HepG2 (cell line): ENCODE results near the gene ATP6V0D1. TPM values are rescaled to one million over a fixed set of nuclear protein-coding genes. Genes with fewer than 3 reads are reported as not detected.

Experiments used
- FOXO1 ChIP-seq: sonication (generic); formaldehyde crosslinking; IDR thresholded peaks from 2 replicates; pipeline ENCODE4 v1.4.0; 2020; ENCODE audit warnings: missing genetic modification reagents
- HDAC1 ChIP-seq: sonication (generic); formaldehyde crosslinking; IDR thresholded peaks from 2 replicates; pipeline ENCODE4 v1.5.1; 2020; ENCODE audit warnings: mild to moderate bottlenecking, missing genetic modification reagents
- HOXA3 ChIP-seq: sonication (generic); formaldehyde crosslinking; IDR thresholded peaks from 2 replicates; pipeline ENCODE4 v1.5.0; 2020; ENCODE audit warnings: missing genetic modification reagents
- MED1 ChIP-seq: sonication (generic); formaldehyde crosslinking; IDR thresholded peaks from 2 replicates; pipeline ENCODE4 v1.4.0; 2020; ENCODE audit warnings: missing genetic modification reagents
- NR2F2 ChIP-seq: IDR thresholded peaks from 2 replicates; pipeline ENCODE4 v1.6.1; 2012; ENCODE audit warnings: low read depth, inconsistent platforms, borderline replicate concordance
- ONECUT2 ChIP-seq: sonication (generic); formaldehyde crosslinking; IDR thresholded peaks from 2 replicates; pipeline ENCODE4 v1.4.0; 2020; ENCODE audit warnings: missing genetic modification reagents
- POLR2AphosphoS5 ChIP-seq: IDR thresholded peaks from 2 replicates; pipeline ENCODE4 v1.6.1; 2012; ENCODE audit warnings: low read depth, low read length
- SOX13 ChIP-seq, 3 experiments: fragments of 450-650 bp in 1 of 3; sonication (generic) in 1 of 3; formaldehyde crosslinking in 1 of 3; IDR thresholded peaks in 2 of 3; conservative IDR thresholded peaks in 1 of 3; 2 replicates each; pipeline versions ENCODE4 v1.5.0 to v1.6.1; 2016 to 2020; ENCODE audit warnings: antibody characterized with exemption in 1 of 3, mild to moderate bottlenecking in 1 of 3, missing compliant biosample characterization in 1 of 3, missing genetic modification reagents in 1 of 3, moderate library complexity in 1 of 3
- THRA ChIP-seq: sonication (generic); formaldehyde crosslinking; IDR thresholded peaks from 2 replicates; pipeline ENCODE4 v1.4.0; 2020; ENCODE audit warnings: missing genetic modification reagents, borderline replicate concordance
- TMF1 ChIP-seq: sonication (generic); formaldehyde crosslinking; IDR thresholded peaks from 2 replicates; pipeline ENCODE4 v1.8.1; 2022; ENCODE audit warnings: low read depth, missing genetic modification reagents
- ZC3H4 ChIP-seq: sonication (generic); formaldehyde crosslinking; IDR thresholded peaks from 2 replicates; pipeline ENCODE4 v1.4.0; 2020; ENCODE audit warnings: missing genetic modification reagents, borderline replicate concordance
- ZFP1 ChIP-seq: IDR thresholded peaks from 2 replicates; pipeline ENCODE4 v1.6.1; 2016
- ZFP41 ChIP-seq: sonication (generic); formaldehyde crosslinking; IDR thresholded peaks from 2 replicates; pipeline ENCODE4 v1.4.0; 2020; ENCODE audit warnings: mild to moderate bottlenecking, missing genetic modification reagents, borderline replicate concordance
- ZNF296 ChIP-seq: sonication (generic); formaldehyde crosslinking; conservative IDR thresholded peaks from 2 replicates; pipeline ENCODE4 v1.5.0; 2020; ENCODE audit warnings: mild to moderate bottlenecking, missing genetic modification reagents
- ZNF33B ChIP-seq: sonication (generic); formaldehyde crosslinking; IDR thresholded peaks from 2 replicates; pipeline ENCODE4 v1.5.1; 2020; ENCODE audit warnings: mild to moderate bottlenecking, missing genetic modification reagents
- ZNF512B ChIP-seq: sonication (generic); formaldehyde crosslinking; IDR thresholded peaks from 2 replicates; pipeline ENCODE4 v1.5.1; 2020; ENCODE audit warnings: missing genetic modification reagents, mild to moderate bottlenecking, borderline replicate concordance
- ZNF564 ChIP-seq: sonication (generic); formaldehyde crosslinking; IDR thresholded peaks from 2 replicates; pipeline ENCODE4 v1.8.1; 2023; ENCODE audit warnings: mild to moderate bottlenecking, missing genetic modification reagents
- polyA plus RNA-seq, 8 experiments: library from polyadenylated mRNA; depleted of rRNA in 3 of 8; stranded (reverse) in 7 of 8; unstranded in 1 of 8; fragments of >200 nt; fragmentation: Illumina TruSeq in 4 of 8; extraction: Trizol in 4 of 8; gene quantifications; 2 replicates each; pipeline versions ENCODE4 v1.2.1 to v1.2.3, GENCODE V29; 2011 to 2016; ENCODE audit warnings: low read depth in 4 of 8, missing spikeins in 1 of 8, mixed read lengths in 1 of 8; ENCODE audit not compliant: insufficient read depth in 1 of 8
- total RNA-seq, 5 experiments: library from RNA; depleted of rRNA; stranded (reverse); fragments of >200 nt; fragmentation: Illumina TruSeq; extraction: Trizol; gene quantifications; 2 replicates each; pipeline ENCODE4 v1.2.3, GENCODE V29; 2016; ENCODE audit warnings: low read depth in 1 of 5
- TF ChIP-seq, protein P1 (sequence below): IDR thresholded peaks from 2 replicates; pipeline ENCODE4 v1.6.1; 2016; ENCODE audit warnings: low read depth, control low read depth
- TF ChIP-seq, protein P2 (sequence below): sonication (generic); formaldehyde crosslinking; IDR thresholded peaks from 2 replicates; pipeline ENCODE4 v1.8.0; 2022; ENCODE audit warnings: mild to moderate bottlenecking, missing genetic modification reagents, borderline replicate concordance
- TF ChIP-seq, protein P3 (sequence below): sonication (generic); formaldehyde crosslinking; IDR thresholded peaks from 2 replicates; pipeline ENCODE4 v1.5.1; 2020; ENCODE audit warnings: mild to moderate bottlenecking, missing genetic modification reagents, moderate library complexity

The ATP6V0D1 gene
- total and polyA plus RNA-seq, 2 of the 13 experiments (the other 11 are each of a cell fraction or from before 2014, with no cell fraction given) = 51.1 to 61.3 TPM

DNA sequence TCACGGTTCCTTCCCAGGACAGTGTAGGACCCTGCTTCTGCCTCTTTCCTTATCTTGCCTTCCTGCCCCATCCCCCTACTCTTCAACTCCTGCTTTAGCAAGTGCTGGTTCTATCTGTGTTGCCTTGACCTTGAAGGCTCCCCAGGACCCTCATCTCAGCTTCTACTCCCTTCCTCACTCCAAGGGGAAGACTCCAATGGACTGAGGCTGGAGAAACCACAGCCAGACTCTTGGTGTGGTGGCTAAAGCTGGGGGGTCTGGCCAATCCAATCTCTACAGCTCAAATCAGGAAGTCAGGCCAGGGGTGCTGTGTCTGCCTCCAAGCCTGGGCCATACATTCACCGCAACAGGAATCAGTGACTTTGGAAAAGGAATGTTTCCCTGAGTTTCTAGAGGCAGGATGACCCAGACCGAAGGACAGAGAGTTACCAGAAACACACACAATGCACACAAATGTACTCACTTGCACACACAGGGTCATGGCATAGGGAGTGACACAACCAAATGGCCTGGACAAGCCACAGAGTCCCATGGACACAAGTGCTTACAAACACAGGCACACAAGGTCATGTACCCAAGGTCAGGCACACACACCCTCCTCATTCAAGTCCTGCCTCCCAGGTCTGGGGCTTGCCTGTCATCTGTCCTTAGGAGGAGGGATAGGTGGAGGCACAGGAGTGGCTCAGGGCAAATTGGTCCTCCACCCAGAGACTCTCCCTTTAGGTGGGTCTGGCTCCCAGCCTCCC, 51.7 kb downstream of the ATP6V0D1 start (continued):
- TF ChIP-seq ZNF512B (CRISPR knock-in tag) (0 out of 2 replicates have a peak, but pooled peaks have one; percentile 84), ZFP1 (0 out of 2 replicates have a peak, but pooled peaks have one; percentile 36), FOXO1 (CRISPR knock-in tag) (no peak), ONECUT2 (CRISPR knock-in tag) (no peak), ZFP41 (CRISPR knock-in tag) (peak; percentile 8; the same call in 1 of the 2 replicates), ZNF564 (CRISPR knock-in tag) (no peak), THRA (CRISPR knock-in tag) (peak; percentile 62; the same call in 1 of the 2 replicates), NR2F2 (peak; percentile 71; the same call in 1 of the 2 replicates), SOX13 (IDR thresholded peaks at IDR 0.05) (no peak), SOX13 (CRISPR knock-in tag; conservative IDR thresholded peaks at IDR 0.05 in 1 of 2, IDR thresholded peaks at IDR 0.05 in 1 of 2) (peak in 1 of 2 experiments; percentile 49; a peak in 1 of 4 replicates), POLR2AphosphoS5 (peak; percentile 43; the same call in 1 of the 2 replicates), HOXA3 (CRISPR knock-in tag) (peak; percentile 56; the same call in 1 of the 2 replicates), ZNF33B (CRISPR knock-in tag) (peak; percentile 37; the same call in 1 of the 2 replicates), ZC3H4 (0 out of 2 replicates have a peak, but pooled peaks have one; percentile 28), HDAC1 (CRISPR knock-in tag) (peak; percentile 54; the same call in 1 of the 2 replicates), TMF1 (CRISPR knock-in tag) (no peak), MED1 (CRISPR knock-in tag) (peak; percentile 41), ZNF296 (CRISPR knock-in tag) (no peak)
- TF ChIP-seq, protein P1, sequence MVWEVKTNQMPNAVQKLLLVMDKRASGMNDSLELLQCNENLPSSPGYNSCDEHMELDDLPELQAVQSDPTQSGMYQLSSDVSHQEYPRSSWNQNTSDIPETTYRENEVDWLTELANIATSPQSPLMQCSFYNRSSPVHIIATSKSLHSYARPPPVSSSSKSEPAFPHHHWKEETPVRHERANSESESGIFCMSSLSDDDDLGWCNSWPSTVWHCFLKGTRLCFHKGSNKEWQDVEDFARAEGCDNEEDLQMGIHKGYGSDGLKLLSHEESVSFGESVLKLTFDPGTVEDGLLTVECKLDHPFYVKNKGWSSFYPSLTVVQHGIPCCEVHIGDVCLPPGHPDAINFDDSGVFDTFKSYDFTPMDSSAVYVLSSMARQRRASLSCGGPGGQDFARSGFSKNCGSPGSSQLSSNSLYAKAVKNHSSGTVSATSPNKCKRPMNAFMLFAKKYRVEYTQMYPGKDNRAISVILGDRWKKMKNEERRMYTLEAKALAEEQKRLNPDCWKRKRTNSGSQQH = peak; percentile 83; the same call in 1 of the 2 replicates
- TF ChIP-seq, protein P2, sequence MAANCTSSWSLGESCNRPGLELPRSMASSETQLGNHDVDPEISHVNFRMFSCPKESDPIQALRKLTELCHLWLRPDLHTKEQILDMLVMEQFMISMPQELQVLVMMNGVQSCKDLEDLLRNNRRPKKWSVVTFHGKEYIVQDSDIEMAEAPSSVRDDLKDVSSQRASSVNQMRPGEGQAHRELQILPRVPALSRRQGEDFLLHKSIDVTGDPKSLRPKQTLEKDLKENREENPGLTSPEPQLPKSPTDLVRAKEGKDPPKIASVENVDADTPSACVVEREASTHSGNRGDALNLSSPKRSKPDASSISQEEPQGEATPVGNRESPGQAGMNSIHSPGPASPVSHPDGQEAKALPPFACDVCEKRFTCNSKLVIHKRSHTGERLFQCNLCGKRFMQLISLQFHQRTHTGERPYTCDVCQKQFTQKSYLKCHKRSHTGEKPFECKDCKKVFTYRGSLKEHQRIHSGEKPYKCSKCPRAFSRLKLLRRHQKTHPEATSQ (CRISPR knock-in tag) = no peak
- TF ChIP-seq, protein P3, sequence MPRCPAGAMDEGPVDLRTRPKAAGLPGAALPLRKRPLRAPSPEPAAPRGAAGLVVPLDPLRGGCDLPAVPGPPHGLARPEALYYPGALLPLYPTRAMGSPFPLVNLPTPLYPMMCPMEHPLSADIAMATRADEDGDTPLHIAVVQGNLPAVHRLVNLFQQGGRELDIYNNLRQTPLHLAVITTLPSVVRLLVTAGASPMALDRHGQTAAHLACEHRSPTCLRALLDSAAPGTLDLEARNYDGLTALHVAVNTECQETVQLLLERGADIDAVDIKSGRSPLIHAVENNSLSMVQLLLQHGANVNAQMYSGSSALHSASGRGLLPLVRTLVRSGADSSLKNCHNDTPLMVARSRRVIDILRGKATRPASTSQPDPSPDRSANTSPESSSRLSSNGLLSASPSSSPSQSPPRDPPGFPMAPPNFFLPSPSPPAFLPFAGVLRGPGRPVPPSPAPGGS (CRISPR knock-in tag) = peak; percentile 66; the same call in 1 of the 2 replicates
